Measurements from ENCODE around the gene SYNGAP1.
"Not testable (repeated sequence)": the region's sequence is repeated elsewhere in the genome, so short reads cannot be mapped to it uniquely, and the experiment has no call there.

The SYNGAP1 gene

DNA sequence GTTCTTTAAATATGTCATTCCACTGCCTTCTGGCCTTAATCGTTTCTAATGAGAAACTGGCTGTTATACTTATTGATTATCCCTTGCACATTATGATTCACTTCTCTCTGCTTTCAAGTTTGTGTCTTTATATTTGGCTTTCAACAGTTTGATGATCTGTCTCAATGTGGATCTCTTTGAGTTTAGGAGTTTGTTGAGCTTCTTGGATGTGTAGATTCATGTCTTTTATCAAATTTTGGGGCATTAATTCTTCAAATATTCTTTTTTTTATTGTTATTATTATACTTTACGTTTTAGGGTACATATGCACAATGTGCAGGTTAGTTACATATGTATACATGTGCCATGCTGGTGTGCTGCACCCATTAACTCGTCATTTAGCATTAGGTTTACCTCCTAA is 63.8 kb downstream of the SYNGAP1 start:
- DNase-seq = no peak

GRCh38 chr6:33484673-33485262 is 64.9 kb downstream of the SYNGAP1 start:
- DNase-seq = not testable (repeated sequence)

DNA sequence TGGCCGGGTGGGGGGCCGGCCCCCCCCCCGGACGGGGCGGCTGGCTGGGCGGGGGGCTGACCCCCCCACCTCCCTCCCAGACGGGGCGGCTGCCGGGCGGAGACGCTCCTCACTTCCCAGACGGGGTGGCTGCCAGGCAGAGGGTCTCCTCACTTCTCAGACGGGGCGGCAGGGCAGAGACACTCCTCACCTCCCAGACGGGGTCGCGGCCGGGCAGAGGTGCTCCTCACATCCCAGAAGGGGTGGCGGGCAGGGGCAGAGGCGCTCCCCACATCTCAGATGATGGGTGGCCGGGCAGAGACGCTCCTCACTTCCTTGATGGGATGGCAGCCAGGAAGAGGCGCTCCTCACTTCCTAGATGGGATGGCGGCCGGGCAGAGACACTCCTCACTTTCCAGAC is 65.8 kb downstream of the SYNGAP1 start:
- not testable (repeated sequence) for DNase-seq

GRCh38 chr6:33488339-33488738 is 68.5 kb downstream of the SYNGAP1 start:
- DNase-seq = no peak

DNA sequence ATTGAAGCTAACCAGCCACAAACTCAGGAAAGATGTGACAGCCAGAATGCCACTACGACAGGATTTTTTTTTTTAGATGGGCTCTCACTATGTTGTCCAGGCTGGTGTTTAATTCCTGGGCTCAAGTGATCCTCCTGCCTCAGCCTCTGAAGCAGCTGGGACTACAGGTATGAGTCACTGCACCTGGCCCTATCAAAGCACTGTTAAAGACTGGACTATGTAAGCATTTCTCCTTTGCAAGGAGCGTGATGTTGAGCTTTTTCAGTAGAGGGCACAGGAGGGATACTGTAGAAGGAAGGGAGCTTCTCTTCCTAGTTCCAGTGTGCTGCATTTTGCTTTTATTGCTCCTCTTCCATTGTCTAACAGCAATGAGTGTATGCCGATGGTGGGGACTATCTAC is 70.3 kb downstream of the SYNGAP1 start:
- DNase-seq = no peak

DNA sequence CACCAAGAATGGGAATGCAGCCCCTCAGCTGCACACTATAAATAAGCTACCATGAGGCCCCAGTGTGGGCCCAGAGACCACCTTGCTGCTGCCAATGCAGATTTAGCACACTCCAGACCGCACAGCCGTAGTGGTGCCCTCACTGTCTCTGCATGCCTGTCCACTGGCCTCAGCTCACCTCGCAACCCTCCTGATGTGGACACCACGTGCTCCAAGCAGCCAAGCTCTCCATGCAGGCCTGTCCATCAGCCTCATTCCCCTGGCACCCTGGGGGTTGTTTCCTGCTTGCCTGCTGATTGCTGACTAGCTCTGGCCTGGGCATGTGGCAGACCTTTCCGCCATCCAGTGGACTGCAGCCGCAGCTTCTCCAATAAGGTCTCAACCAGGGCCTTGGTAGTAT is 70.8 kb downstream of the SYNGAP1 start:
- DNase-seq = no peak

DNA sequence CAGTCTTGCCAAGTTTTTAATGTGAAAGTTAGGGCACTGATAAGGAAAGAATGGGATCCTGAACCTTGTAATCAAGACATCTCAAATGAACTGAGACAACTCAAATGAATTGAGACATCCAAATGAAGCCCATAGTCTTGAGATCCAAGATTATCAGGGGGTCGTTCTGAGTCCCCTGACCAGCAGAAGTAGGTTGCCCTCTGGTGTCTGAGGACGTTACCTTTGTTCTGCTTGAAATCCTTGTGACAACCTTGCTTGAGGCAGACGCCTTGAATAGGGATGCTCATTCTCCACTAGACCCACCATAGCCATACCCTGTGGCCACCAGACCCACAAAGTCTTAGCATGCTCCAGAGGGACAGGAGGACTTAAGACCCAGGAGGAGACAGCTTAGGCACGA is 72.2 kb downstream of the SYNGAP1 start:
- DNase-seq = no peak

DNA sequence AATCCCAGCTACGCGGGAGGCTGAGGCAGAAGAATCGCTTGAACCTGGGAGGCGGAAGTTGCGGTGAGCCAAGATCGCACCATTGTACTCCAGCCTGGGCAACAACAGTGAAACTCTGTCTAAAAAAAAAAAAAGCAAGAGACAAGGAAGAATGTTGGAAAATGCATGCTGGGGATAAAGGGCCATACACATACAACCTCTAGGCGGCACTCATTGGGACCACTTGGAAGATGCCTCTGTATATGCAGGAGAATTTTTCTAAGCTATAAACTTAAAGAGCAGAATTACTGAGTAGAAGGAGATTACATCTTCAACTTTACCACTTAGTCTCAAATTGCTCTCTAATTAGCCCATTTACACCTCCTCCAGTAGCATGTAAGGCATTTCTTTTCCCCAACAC is 77.3 kb downstream of the SYNGAP1 start:
- no peak for DNase-seq

GRCh38 chr6:33502486-33502885 is 82.6 kb downstream of the SYNGAP1 start:
- DNase-seq = no peak

DNA sequence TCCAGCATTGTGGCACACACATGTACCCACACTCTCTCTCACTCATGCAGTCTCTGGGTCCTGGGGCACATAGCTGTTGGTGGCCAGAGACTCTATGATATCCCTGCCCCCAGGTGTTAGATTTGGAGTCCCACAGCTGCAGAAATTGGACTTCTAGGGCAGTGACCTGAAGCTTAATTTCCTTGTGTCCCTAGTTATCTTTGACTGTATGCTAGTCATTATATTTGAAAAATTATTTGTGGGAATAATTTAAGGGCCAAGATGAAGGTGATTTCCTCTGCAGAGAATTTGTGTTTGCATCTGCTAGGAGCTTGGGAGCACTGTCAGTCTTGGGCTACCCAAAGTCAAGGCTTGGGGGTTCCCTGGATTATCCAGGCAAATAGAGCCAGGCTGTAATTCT is 84.6 kb downstream of the SYNGAP1 start:
- DNase-seq = no peak
